Measurements from ENCODE around the gene MTCP1.

The MTCP1 gene

DNA sequence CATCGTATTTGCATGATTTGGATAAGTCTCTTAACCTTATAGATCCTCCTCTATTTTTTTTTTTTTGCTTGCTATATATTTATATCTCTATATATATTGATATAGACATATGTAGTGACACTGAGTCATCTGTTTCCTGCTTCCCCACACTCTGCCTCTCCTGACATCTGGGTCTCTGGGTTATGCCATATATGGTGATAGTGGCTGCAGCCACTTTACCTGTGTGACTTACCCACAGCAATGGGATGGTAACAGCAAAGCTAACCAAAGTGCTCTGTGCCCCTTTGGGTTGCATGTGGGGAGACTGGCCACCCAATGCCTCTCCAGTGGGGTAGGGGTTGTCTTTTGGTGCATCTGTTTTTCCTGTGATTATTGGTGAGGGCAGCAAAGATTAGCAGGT is 14.5 kb downstream of the MTCP1 start:
- Histone ChIP-seq H3K27ac (no peak overlapping the region), H3K4me3 (no peak overlapping the region)

DNA sequence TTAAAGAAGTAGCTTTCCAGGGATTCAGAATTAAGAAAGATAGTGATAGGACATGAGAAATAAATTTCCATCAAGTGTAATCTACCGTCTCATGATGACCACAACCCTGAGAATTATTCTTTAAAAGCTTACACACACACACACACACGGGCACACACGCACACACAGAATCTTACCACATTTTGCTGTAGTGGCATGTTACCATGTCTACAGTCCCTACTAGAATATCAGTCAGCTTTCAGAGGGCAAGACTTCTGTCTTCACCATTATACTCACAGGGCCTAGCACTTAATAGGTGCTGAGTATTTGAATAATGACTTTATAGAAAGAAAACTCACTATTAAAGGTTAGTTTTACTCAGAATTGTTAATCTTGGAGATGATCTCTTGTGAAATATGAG is 15.4 kb downstream of the MTCP1 start:
- H3K4me3 ChIP-seq, result no peak overlapping the region
- H3K27ac ChIP-seq, result no peak overlapping the region

DNA sequence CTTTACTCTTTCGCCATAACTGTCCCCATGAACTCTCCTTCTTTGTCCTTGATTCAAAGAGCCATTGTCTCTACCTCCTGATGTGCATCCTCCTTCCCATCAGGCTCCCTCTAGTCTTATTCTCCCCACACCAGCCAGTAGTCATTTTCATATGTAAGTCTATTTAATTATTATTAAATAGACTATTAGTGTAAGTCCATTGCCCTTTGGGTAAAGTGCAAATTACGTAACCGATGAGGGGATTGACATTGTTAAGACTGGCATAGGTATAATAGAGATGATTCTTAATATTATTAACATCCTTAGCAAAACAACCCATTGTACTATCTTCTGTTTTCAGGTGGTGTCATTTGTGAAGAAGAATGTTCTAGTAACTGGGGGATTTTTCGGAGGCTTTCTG is 16.7 kb downstream of the MTCP1 start:
- Histone ChIP-seq H3K27ac (no peak overlapping the region), H3K4me3 (no peak overlapping the region)

DNA sequence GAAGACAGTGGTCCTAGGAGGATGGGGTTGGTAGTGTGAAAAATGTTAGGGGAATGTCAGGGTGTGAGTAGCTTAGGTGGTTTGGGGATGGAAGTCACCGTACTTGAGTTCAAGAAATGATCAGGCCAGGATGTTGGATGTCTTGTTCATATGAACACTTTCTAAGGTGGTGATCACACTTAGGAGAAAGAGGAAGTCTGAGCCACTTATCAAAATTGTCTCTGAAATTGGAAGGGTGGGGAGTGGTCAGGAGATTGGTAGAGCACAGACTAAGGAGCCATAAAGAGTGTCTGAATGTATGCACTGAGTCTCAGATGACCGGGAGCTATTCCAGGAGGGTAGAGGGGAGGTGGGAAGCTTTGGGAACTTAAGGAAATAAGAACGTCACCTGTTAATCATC is 17.3 kb downstream of the MTCP1 start:
- Histone ChIP-seq H3K4me3 (no peak overlapping the region), H3K27ac (no peak overlapping the region)

DNA sequence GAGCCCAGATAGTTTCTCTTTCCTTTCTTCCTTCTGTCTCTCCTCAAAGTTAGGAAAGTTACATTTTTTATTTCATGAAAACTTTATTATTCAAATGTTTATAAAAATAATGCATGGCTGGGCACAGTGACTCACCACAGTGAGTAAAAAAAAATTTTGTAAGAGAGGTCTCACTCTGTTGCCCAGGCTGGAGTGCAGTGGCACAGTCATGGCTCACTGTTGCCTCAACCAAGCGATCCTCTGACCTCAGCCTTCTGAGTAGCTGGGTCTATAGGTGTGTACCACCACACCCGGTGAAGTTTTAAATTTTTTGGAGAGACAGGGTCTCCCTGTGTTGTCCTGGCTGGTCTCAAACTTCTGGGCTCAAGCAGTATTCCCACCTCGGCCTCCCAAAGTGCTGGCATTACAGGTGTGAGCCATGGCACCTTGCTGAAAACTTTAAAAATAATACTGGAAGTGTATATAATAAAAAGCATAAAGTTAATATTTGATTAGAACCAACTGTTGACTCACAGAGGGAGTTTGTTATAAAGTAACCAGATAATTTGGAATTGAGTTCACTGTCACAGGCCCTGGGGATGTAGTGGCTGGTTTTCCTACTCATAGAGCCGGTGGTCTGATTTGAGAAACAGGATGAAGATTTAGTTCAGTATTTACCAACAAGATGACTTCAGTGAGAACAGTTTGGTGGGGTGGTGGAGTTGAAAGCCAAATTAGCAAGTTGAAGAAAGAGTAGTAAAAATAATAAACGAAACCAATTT is 18.0 kb downstream of the MTCP1 start:
- Histone ChIP-seq H3K27ac (no peak overlapping the region), H3K4me3 (no peak overlapping the region)

DNA sequence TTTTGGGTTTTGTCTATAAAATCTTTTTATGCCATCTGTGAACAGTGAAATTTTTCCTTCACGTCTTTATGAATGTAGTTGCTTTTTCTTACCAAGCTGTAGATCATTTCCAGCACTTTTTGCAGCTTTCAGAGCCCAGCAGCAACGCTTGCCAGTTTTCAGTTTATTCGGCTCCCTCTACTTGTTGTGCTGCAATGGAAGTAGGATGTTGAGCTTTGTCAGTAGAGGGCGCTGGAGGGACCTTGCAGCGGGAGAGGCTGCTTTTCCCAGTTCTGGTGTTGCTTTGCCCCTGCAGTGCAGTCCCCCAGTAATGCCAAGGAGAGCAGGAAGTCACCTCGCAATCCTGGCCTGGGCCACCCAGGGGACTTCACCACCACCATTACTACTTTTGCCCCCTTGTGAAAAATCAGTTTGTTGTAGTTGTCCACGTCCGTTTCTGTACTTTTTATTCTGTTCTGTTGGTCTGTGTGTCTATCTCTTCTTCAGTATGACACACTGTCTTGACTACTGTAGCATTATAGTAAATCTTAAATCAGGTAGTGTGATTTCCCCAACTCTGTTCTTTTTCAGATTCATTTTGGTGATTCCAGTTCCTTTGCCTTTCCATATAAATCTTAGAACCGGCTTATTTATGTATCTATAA is 21.8 kb downstream of the MTCP1 start:
- no peak overlapping the region for H3K4me3 ChIP-seq
- no peak overlapping the region for H3K27ac ChIP-seq

DNA sequence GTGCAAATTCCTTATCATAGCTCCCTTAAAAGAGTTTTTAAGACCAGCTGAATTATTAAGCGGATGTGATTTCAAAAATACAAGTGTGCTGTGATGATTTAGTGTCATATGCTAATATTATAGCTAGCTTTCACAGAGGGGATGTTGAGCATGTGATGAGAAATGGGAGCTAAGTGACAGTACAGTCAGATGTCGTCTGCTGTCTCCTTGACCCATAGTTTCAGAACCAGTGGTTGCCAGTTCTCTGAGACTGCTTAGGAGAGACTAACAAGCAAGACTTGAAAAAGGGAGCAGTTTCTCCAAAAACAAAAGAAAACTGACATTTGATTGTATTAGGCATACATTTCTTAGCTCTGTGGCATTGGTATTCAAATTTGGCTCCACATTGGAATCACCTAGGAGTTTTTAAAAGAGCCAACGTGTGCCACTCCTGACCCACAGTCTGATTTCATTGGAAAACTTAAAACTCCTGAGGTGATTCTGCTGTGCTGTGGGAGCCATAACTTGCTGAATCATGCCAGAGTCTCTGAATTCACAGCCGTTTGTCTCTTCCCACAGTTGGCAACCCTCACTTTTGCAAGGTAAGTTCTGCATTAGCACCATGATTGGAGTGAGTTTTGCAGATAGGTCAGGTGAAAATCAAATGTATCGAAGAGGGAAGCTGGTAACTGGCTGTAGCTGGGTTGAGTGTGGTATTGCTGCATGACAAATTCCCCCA is 24.0 kb downstream of the MTCP1 start:
- H3K4me3 ChIP-seq, result no peak overlapping the region
- H3K27ac ChIP-seq, result no peak overlapping the region

DNA sequence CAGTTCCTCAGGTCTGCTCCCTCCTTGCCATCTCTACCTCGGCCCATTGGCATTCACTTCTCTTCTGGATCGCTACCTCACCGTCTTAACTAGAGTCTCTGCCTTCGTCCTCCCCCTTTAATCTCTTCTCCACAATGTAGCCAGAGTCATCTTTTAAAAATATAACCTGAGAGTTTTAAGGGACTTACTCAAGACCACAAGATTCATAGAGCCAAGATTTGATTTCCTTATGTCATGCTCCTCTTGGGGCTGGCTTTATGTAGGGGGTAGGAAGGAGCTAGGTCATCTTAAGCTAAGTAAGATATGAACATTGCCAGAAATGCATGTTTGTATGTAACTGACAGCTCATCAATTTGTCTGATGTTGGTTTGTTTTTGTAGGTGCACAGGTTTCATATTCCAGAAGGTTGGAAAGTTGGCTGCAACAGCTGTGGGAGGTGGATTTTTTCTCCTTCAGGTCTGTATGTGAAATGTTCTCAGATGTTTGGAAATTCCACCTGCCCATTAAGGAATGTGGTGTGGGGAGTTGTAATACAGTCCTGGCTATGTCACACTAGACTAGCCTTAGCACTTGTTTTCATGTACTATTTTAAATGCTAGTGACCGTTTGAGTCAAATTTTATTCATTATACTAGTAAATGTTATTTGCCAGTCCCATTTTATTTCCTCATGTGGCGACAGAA is 24.7 kb downstream of the MTCP1 start:
- Histone ChIP-seq H3K27ac (no peak overlapping the region), H3K4me3 (no peak overlapping the region)

DNA sequence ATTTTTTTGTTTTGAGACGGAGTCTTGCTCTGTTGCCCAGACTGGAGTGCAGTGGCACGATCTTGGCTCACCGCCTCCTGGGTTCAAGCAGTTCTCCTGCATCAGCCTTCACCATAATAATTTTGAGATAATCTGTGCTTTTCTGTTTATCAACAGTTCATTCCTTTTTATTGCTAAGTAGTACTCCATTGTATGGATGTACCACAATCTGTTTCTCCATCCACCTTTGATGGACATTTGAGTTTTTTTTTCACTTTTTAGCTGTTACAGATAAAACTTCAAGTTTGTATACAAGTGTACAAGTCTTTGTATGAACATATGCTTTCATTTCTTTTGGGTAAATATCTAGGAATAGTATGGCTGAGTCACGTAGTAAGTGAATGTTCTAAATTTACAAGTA is 35.2 kb downstream of the MTCP1 start:
- H3K4me3 ChIP-seq, result no peak overlapping the region
- H3K27ac ChIP-seq, result no peak overlapping the region

DNA sequence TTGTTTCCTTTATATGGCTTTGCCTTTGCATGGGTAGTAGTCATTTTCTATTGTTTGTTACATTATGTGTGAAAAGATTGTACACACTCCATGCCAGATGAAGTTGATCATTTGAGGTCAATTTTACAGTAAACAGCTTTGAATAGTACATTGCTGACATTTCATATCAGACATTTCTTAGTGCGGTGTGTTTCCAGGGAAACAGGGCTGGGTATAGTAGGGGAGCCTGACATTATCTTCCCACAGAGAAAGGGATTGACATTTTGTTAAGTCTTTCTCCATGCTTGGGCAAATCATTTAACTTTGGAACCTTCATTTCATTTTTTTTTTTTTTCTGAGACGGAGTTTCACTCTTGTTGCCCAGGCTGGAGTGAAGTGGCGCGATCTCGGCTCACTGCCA is 39.3 kb downstream of the MTCP1 start:
- Histone ChIP-seq H3K4me3 (no peak overlapping the region), H3K27ac (no peak overlapping the region)

DNA sequence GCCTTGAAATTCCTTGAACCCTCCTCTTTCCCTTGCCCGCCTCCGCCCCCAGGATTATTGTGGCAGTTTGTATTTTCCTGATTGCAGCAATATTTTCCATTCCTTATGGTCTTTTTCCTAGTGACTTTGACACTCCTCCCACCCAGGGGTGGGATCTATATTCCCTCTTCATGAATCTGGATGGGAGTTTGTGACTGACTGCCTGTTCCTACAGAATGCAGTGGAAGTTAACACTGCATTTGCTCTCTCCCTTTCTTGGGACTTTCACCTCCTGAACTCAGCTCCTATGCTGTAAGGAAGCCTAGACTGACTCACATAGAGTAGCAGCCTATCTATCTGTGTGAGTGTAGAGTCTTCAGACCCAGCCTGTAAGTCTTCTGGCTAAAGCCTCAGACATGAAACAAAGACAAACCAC is 42.1 kb downstream of the MTCP1 start:
- Histone ChIP-seq H3K27ac (peak overlapping the region in 1 of 21 experiments; percentile 97), H3K4me3 (no peak overlapping the region)

DNA sequence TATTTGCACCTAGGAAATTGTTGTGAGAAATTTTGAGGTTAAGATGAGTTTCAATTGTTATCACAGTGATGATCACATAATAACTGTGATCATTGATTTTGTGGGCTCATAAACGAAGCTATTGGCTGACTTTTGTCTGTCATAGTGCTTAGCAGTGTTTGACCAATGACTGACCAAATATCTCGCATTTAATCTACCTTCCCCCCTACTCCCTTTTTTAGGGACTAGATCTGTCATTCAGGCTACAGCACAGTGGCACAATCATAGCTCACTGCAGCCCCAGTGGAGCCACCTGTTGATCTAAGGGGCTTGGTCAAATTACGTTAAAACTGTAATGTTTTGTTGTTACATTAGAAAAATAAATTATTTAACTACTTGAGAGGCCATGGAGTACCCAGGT is 42.8 kb downstream of the MTCP1 start:
- Histone ChIP-seq H3K4me3 (peak overlapping the region in 4 of 7 experiments; percentile 57 to 67 (median 59)), H3K27ac (peak overlapping the region in 9 of 21 experiments; percentile 93 to 97 (median 96))

DNA sequence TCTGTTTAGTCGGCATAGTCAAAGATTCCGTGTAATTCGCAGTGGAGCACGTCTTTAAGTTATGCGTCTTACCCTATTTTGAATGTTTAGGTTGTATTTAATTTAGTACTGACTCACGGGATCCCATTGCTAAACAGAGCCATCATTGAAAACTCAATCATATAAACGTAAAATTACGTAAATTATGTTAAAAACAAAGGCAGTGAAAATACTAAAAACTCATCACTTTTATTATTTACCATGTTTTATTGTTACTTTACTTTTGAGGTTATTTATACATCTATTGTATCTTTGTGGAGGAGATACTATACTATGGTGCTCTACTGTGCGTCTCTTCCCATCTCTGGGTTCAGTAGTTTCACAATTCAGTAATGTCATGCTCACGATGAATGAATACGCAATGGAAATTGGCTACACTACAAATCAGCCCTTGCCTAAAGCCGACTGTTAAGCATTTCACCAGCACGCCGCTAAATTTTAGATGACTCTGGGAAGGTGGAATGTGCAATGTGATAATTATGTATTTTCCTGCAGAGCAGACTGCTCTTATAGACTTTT is 43.3 kb downstream of the MTCP1 start:
- H3K4me3 ChIP-seq, result peak overlapping the region; percentile 47 to 72 (median 60)
- peak overlapping the region; percentile 76 to 97 (median 94) for H3K27ac ChIP-seq

DNA sequence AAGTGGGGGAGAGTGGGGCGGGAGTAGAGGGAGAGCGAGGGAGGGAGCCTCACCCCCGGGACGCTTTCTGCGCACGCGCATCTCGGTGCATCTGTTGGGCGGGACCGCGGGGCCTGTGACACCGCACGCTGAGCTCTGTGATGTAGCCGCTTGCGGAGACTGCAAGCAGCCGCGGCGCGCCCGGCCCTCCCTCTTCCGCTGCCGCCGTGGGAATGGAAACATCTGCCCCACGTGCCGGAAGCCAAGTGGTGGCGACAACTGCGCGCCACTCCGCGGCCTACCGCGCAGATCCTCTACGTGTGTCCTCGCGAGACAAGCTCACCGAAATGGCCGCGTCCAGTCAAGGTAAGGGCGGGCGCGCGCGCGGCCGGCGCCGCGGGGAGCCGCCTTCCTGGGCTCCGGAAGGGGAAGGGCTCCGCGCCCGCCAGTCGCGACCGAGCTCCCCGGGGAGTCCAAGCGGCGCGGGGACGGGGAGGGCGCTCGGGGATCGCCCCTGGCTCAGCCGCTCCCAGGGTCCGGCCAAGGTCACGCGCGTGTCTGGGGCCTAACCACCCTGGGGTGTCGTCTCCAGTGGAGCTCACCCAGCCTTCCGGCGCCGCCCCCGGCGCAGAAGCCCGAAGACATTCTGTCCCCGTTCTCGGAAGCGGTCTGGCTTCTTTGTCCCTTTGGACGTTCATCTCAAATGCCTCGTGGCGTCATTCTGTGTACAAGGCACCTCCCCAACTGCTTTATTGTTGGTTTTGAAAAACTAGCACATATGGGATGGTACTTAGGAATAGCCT is 44.0 kb downstream of the MTCP1 start, which contains the start of gene FUNDC2:
FUNDC2 (plus strand) TSS at position 118 of the 782 bp plus-strand sequence; CDS start at position 213, 95 bp downstream.
- Histone ChIP-seq H3K4me3 (peak within 1 kb of the TSS; percentile 47 to 72 (median 60)), H3K27ac (peak within 1 kb of the TSS; percentile 76 to 97 (median 94))

DNA sequence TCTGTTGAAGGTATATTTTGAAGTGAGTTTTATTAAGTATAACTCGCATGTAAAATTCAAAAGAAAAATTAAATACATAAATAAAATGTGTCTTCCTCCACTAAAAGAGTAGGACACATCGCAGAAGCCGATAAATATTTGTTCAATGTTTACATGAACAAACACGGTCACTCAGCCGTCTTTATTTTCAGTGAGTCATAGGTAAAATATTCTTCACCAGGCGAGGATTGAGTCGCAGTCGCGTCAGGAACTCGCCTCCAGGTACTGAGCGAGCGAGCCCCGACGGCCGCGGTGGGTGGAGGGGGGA is 44.6 kb downstream of the MTCP1 start:
- Histone ChIP-seq H3K27ac (peak overlapping the region; percentile 30 to 97 (median 94)), H3K4me3 (peak overlapping the region; percentile 47 to 72 (median 60))

DNA sequence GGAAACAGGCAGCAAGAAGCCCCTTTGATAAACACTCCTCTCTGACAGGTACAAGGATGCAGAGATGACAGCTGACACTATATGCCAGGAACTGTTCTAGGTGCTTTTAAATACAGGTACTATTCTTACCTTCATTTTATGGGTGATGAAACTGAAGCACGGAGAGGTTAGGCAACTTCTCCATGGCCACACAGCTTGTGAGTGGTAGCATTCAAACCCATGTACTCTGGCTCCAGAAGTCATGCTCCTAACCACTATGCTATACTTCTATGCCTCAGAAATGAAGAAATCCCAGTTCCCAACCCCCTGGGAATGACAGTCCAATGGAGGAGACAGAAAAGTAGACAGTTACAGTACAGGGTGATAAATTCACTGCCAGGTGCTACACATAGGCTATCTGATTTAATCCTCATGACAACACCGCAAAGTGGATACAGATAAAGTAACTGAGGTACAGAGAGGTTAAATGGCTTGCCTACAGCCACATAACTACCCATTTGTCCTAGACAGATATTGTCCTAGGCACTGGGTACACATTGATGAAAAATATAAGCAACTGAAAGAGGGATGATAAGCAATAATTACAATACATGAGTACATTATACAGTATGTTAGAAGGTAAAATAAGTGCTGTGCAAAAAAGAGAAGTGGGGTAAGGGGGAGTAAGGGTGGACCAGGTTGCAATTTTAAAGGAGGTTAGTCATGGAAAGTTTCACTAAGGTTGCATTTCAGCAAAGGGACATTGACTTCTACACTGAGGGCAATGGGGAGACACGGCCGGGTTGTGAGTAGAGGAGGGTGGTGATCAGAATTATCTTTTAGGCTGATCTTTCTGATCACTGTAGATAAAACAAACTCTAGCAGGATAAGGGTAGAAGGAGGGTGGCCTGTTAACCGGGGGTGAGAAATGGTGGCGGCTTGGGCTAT is 46.8 kb downstream of the MTCP1 start:
- Histone ChIP-seq H3K4me3 (no peak overlapping the region), H3K27ac (no peak overlapping the region)

DNA sequence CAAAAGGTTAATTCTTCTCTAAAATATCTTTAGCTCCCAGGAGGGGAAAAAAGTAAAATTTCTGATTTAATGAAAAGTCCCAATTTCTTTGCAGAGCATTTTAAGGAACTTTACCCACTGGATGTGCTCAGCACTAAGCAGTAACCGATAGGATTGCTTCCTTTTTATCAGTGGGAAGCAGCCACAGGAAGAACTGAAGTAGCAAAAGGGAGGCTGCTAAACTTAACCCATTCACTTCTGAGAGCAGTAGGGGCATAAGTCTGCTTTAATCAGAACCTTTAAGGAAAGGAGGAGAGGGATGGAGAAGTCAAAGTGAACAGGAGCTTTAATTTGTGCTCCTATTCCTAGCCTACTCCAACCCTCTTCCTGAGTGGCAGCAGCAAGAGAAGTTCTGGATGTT is 48.4 kb downstream of the MTCP1 start, which contains the start of gene F8:
F8 (minus strand) TSS at position 139 of the 400 bp plus-strand sequence. CDS start 171 bp downstream, outside the sequence.
- Histone ChIP-seq H3K27ac (no peak within 1 kb of the TSS), H3K4me3 (no peak within 1 kb of the TSS)

DNA sequence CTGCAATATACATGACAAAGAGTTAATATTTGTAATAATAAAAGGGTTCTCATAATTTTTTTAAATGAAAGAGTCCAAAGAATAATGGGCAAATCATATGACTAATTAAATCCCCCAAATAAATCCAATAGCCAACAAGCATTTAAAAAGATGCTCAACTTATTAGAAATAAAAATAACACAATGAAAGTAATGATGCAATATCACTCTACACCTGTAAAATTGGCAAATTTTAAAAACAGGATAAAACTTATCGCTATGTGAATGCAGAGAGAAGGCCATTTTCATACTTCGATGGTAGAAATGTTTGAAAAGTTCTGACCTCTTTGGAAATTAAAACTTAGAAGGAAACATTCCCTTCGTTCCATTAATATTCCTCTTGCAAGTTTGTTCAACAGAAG is 50.3 kb downstream of the MTCP1 start:
- Histone ChIP-seq H3K4me3 (no peak overlapping the region), H3K27ac (no peak overlapping the region)

All from skin epidermis (tissue), 12 donors.